GM21529 (cell line): Measurements from ENCODE around the gene CLIP4.
A peak's percentile ranks its signal among the peaks of the same experiment; 100 is the strongest.

Experiments
- ATAC-seq: cut with Tn5 transposase; IDR thresholded peaks from one replicate; pipeline ENCODE4 v1.9.1; 2021; ENCODE audit not compliant: unreplicated experiment

The CLIP4 gene

GRCh38 chr2:29130295-29130694 is 15.1 kb downstream of the CLIP4 start:
- ATAC-seq, result peak; percentile 79

GRCh38 chr2:29134933-29135332 is 19.7 kb downstream of the CLIP4 start:
- ATAC-seq, result no peak

GRCh38 chr2:29139152-29139551 is 23.9 kb downstream of the CLIP4 start:
- no peak for ATAC-seq

GRCh38 chr2:29139731-29140130 is 24.5 kb downstream of the CLIP4 start:
- no peak for ATAC-seq

GRCh38 chr2:29143657-29144056 is 28.4 kb downstream of the CLIP4 start:
- ATAC-seq, result no peak

GRCh38 chr2:29146197-29146596 is 31.0 kb downstream of the CLIP4 start:
- no peak for ATAC-seq

GRCh38 chr2:29147963-29148362 is 32.7 kb downstream of the CLIP4 start:
- ATAC-seq, result no peak

GRCh38 chr2:29154610-29155009 is 39.4 kb downstream of the CLIP4 start:
- ATAC-seq, result no peak

GRCh38 chr2:29155578-29155977 is 40.4 kb downstream of the CLIP4 start:
- no peak for ATAC-seq

- no peak for ATAC-seq
These were observed 41.9 kb downstream of the CLIP4 start for GRCh38 chr2:29157131-29157530.

GRCh38 chr2:29159125-29159524 is 43.9 kb downstream of the CLIP4 start:
- no peak for ATAC-seq

- ATAC-seq, result no peak
These were observed 45.0 kb downstream of the CLIP4 start for GRCh38 chr2:29160184-29160583.

GRCh38 chr2:29162204-29162928 is 47.2 kb downstream of the CLIP4 start:
- ATAC-seq, result no peak

GRCh38 chr2:29164091-29164846 is 49.1 kb downstream of the CLIP4 start:
- no peak for ATAC-seq

GRCh38 chr2:29165362-29166241 is 50.4 kb downstream of the CLIP4 start:
- ATAC-seq, result no peak

- ATAC-seq, result no peak
These were observed 51.2 kb downstream of the CLIP4 start for GRCh38 chr2:29166242-29167039.

- ATAC-seq, result no peak
These were observed 59.7 kb downstream of the CLIP4 start for GRCh38 chr2:29174937-29175336.

- ATAC-seq, result no peak
These were observed 60.1 kb downstream of the CLIP4 start for GRCh38 chr2:29175338-29175737.

- ATAC-seq, result no peak
These were observed 67.1 kb downstream of the CLIP4 start for GRCh38 chr2:29182334-29182733.

- no peak for ATAC-seq
These were observed 67.7 kb downstream of the CLIP4 start for GRCh38 chr2:29182920-29183319.

GRCh38 chr2:29184531-29184930 is 69.3 kb downstream of the CLIP4 start:
- ATAC-seq, result no peak
